Mucosa of descending colon (tissue), 3 donors: ENCODE results near the gene PRUNE2. TPM values are rescaled to one million over a fixed set of nuclear protein-coding genes. Genes with fewer than 3 reads are reported as not detected.

Experiments
- ATAC-seq: fragments of 200-7000 bp; cut with Tn5 transposase; one replicate; pipeline ENCODE4 v1.9.1; 2020; ENCODE audit warnings: mild to moderate bottlenecking, moderate library complexity
- DNase-seq, 3 donors: peaks; one replicate each; pipeline ENCODE4 v3.0.0-alpha.2; 2020
- H3K36me3 ChIP-seq: fragments of 200-600 bp; one replicate; pipeline ENCODE4 v1.8.0; 2021; ENCODE audit warnings: low read depth, mild to moderate bottlenecking
- H3K4me1 ChIP-seq: fragments of 200-600 bp; one replicate; pipeline ENCODE4 v1.8.0; 2021; ENCODE audit warnings: low read depth, mild to moderate bottlenecking
- H3K4me3 ChIP-seq: fragments of 200-600 bp; one replicate; pipeline ENCODE4 v1.8.0; 2021; ENCODE audit warnings: mild to moderate bottlenecking
- H3K9me3 ChIP-seq: fragments of 200-600 bp; one replicate; pipeline ENCODE4 v1.8.0; 2021; ENCODE audit warnings: mild to moderate bottlenecking
- intact Hi-C, 2 donors: fragments of 100-400 bp; cut with DNase I in 1 of 2; cut with micrococcal nuclease in 1 of 2; formaldehyde crosslinking; loops; one replicate each; pipeline versions ENCODE4 v1.11.0 to v1.11.1; 2022; cut with DNase I, micrococcal nuclease
- total RNA-seq, 3 donors: library from RNA; stranded (reverse); fragmentation: NEBNext Ultra II Directional in 2 of 3; extraction: Animal tissue kit (Norgen Biotek cat#: 25700) in 2 of 3; gene quantifications; one replicate each; pipeline versions ENCODE4 v1.2.1 to v1.2.4, GENCODE V29; 2021 to 2023
- TF ChIP-seq, protein P1 (sequence below): fragments of 200-600 bp; IDR thresholded peaks from one replicate; pipeline ENCODE4 v1.8.0; 2022; ENCODE audit warnings: antibody characterized with exemption, mild to moderate bottlenecking
- donor health status: DM: no; HTN: no; CAD: no; lungs with moderate emphysema.
- donor health status: DM: no; HTN: no; CAD: no.
- donor health status: DM: no; HTN: yes; CAD: no.

PRUNE2 gene
- total RNA-seq, 3 donors from 2014 or later = 48.2 to 437 (median 62.4) TPM

DNA sequence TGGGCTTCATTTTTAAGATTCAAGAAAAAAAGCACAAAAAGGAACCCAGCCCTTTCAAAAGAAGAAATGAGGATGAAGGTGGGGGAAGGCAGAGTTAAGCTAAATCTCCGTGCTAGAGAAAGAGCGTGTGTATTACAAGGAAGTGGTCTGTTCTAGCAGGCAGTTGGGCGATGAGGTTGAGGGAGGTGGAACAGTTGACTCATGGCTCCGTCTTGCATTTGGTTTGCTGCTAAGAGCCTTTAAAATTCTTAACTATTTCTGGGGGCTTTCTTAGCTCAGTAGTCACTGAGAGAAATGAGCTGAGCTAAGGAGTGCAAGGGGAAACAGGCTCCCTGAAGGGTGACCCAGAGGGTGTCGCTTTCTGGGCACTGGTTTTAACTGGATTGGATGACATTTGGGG lies 329.6 kb downstream of the PRUNE2 start:
- Histone ChIP-seq H3K9me3 (no peaks in the 10 kb centered on the region), H3K4me3 (no peak overlapping the region), H3K36me3 (no peaks in the 10 kb centered on the region), H3K4me1 (no peaks in the 10 kb centered on the region)
- TF ChIP-seq, protein P1, sequence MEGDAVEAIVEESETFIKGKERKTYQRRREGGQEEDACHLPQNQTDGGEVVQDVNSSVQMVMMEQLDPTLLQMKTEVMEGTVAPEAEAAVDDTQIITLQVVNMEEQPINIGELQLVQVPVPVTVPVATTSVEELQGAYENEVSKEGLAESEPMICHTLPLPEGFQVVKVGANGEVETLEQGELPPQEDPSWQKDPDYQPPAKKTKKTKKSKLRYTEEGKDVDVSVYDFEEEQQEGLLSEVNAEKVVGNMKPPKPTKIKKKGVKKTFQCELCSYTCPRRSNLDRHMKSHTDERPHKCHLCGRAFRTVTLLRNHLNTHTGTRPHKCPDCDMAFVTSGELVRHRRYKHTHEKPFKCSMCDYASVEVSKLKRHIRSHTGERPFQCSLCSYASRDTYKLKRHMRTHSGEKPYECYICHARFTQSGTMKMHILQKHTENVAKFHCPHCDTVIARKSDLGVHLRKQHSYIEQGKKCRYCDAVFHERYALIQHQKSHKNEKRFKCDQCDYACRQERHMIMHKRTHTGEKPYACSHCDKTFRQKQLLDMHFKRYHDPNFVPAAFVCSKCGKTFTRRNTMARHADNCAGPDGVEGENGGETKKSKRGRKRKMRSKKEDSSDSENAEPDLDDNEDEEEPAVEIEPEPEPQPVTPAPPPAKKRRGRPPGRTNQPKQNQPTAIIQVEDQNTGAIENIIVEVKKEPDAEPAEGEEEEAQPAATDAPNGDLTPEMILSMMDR = no peak
- ATAC-seq (peak; percentile 77), DNase-seq (peak in 1 of 3 donors; percentile 57)
- intact Hi-C loops = no loop called here

DNA sequence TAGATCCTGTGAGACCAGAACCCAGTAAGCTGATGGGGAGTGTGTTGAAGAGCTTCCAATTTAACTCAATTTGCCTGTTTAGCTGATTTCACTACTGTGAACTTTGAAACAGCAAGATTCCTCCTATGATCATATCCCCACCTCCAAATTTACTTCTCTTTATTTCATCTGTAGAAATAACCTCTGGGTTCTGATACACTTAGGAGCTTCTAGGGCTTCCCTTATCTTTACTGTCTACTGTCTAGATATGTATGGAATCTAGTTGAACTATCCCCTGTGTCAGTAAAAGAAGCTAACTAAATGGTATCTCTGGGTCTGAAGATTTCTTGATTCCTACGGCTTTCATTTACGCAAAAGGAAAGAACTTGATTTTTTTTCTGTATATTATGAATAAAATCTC lies 330.2 kb downstream of the PRUNE2 start:
- intact Hi-C loops = no loop called here
- Histone ChIP-seq H3K4me3 (no peak overlapping the region), H3K4me1 (no peaks in the 10 kb centered on the region), H3K36me3 (no peaks in the 10 kb centered on the region), H3K9me3 (peaks cover 1% of the 10 kb centered on the region)
- ATAC-seq (no peak), DNase-seq (no peak)
- TF ChIP-seq, protein P1 = no peak

DNA sequence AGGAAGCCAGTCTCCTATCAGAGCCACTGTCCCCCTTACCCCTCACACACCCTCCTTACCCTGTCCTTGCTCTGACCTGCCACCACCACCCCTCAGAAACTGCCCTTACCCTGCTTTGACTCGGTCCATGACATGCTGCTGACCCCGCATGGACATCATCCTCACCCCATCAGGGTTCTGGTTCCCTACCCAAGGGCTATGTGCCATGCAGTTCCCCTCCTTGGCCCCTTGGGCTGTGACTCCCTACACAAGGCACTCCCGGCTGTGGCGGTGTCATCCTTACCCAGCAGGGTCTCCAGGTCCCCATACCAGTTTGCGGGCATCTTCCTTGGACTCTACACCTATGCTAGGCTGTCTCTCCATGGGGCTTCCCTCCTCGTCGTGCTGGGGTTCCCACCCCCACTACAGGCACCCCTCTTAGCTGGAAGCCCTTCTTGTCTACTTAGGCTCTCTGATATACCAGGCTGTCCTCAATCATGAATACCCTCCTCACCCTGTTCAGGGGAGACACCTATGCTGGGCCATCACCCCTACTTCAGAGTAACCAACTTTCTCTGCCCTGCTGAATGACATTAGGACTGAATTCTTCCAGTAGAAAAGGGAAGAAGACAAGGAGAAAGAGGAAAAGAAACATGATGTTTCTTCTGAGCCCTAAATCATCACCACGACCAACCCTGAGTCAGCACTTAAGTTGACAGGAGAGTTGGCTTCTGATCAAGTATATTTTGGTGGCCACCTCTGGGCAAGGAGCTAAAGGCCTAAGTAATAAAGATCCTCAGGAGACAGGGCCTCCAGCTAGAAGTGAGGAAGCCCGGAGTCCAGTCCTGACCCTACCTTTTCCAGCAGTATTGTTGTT lies 331.8 kb downstream of the PRUNE2 start:
- Histone ChIP-seq H3K4me1 (no peaks in the 10 kb centered on the region), H3K4me3 (no peak overlapping the region), H3K9me3 (peaks cover 3% of the 10 kb centered on the region), H3K36me3 (no peaks in the 10 kb centered on the region)
- ATAC-seq = no peak
- intact Hi-C loops = no loop called here
- DNase-seq = no peak
- TF ChIP-seq, protein P1 = no peak

DNA sequence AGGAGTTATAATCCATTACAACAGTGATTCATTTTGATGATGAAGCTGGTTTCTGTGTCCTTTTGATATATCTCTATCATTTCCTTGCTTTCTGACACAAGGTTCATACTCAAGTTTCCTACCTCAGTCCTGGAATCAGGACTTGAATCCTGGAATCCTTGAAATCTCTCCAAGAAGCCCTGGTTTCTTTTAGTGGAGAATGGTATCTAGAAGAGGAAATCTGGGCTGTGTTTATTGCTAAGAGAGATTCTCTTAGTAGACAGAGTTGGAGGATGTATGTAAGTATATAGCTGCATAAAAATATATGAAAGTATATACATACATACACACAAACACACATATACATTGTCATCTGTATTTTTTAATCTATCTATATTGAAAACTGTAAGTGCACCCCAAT lies 332.5 kb downstream of the PRUNE2 start:
- TF ChIP-seq, protein P1 = no peak
- no peak overlapping the region for H3K4me3 ChIP-seq
- no peak for DNase-seq
- intact Hi-C loops = no loop called here
- no peaks in the 10 kb centered on the region for H3K4me1 ChIP-seq
- peaks cover 3% of the 10 kb centered on the region for H3K9me3 ChIP-seq
- H3K36me3 ChIP-seq = no peaks in the 10 kb centered on the region
- no peak for ATAC-seq

DNA sequence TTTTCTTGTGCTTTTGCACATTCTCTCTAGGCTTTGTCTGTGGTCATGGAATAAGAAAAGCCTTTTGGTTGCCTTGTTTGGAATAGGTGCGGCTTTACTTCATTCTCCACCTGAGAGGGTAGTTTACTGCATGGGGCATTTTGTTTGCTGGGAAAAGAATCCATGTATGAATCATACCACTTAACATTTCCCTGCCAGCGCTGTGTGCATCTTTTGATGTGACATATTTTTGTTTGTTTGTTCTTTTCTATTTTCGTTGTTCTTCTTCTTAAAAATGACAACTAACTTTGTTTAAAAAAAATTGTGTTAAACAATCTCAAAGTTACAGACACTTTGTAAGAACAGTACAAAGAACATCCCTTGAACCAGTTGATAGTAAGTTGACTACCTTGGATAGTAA lies 333.8 kb downstream of the PRUNE2 start:
- Histone ChIP-seq H3K36me3 (no peaks in the 10 kb centered on the region), H3K4me3 (no peak overlapping the region), H3K9me3 (peaks cover 3% of the 10 kb centered on the region), H3K4me1 (no peaks in the 10 kb centered on the region)
- DNase-seq (no peak), ATAC-seq (peak; percentile 56)
- TF ChIP-seq, protein P1 = no peak
- intact Hi-C loops = no loop called here
